H1 (cell line): ENCODE data around the gene KDM2A.

Experiments used
- EZH2 ChIP-seq: fragments of 200-600 bp; sonication (generic); IDR thresholded peaks from 2 replicates; pipeline ENCODE4 v1.7.1; 2012; ENCODE audit warnings: low read depth, mild to moderate bottlenecking, moderate library complexity, low read length, inconsistent platforms; ENCODE audit not compliant: severe bottlenecking
- TF ChIP-seq, protein P1 (sequence below), 3 experiments: IDR thresholded peaks; 1 replicate in 2 of 3; 2 replicates in 1 of 3; pipeline versions ENCODE4 v1.5.1 to v1.6.1; 2011; ENCODE audit warnings: low read length in 3 of 3, mild to moderate bottlenecking in 3 of 3, inconsistent platforms in 2 of 3, low read depth in 1 of 3, moderate library complexity in 1 of 3; ENCODE audit not compliant: insufficient read depth in 1 of 3; ENCODE audit errors: control extremely low read depth in 1 of 3

DNA sequence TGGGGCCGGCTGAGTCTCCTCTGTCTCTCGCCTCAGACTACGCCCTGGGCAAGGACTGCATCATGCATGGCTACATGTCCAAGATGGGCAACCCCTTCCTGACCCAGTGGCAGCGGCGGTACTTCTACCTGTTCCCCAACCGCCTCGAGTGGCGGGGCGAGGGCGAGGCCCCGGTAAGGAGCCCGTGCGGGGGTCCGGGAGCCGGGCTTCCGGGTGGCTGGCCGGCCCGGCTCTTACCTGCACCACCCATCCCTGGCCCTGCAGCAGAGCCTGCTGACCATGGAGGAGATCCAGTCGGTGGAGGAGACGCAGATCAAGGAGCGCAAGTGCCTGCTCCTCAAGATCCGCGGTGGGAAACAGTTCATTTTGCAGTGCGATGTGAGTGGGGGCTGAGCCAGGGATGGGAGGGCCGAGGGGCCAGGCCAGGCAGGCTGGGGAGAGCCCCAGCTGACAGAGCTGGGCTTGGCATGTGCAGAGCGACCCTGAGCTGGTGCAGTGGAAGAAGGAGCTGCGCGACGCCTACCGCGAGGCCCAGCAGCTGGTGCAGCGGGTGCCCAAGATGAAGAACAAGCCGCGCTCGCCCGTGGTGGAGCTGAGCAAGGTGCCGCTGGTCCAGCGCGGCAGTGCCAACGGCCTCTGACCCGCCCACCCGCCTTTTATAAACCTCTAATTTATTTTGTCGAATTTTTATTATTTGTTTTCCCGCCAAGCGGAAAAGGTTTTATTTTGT is 165.9 kb downstream of the KDM2A start:
- no peak for TF ChIP-seq EZH2
- TF ChIP-seq, protein P1, sequence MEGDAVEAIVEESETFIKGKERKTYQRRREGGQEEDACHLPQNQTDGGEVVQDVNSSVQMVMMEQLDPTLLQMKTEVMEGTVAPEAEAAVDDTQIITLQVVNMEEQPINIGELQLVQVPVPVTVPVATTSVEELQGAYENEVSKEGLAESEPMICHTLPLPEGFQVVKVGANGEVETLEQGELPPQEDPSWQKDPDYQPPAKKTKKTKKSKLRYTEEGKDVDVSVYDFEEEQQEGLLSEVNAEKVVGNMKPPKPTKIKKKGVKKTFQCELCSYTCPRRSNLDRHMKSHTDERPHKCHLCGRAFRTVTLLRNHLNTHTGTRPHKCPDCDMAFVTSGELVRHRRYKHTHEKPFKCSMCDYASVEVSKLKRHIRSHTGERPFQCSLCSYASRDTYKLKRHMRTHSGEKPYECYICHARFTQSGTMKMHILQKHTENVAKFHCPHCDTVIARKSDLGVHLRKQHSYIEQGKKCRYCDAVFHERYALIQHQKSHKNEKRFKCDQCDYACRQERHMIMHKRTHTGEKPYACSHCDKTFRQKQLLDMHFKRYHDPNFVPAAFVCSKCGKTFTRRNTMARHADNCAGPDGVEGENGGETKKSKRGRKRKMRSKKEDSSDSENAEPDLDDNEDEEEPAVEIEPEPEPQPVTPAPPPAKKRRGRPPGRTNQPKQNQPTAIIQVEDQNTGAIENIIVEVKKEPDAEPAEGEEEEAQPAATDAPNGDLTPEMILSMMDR (IDR thresholded peaks at IDR 0.05; ENCODE audit: control extremely low read depth in 1 of 3, insufficient read depth in 1 of 3, low read depth in 1 of 3, low read length in 3 of 3): no peak
